ENCODE data around the gene HEBP2. TPM values are rescaled to one million over a fixed set of nuclear protein-coding genes. Genes with fewer than 3 reads are reported as not detected.
A peak's percentile ranks its signal among the peaks of the same experiment; 100 is the strongest.

Gene HEBP2
- total RNA-seq, 3 donors from 2014 or later (not counting 1 experiment from before 2014, with no cell fraction given), result 14.2 to 18.6 (median 15.2) TPM

GRCh38 chr6:138400326-138400725 lies 3.7 kb upstream of the HEBP2 start:
- peaks cover 18% of the 10 kb centered on the region for H3K4me1 ChIP-seq (ENCODE audit: control insufficient read depth, insufficient read depth, low read length)
- no peak for DNase-seq
- H3K9me3 Mint-ChIP-seq, result no peaks in the 10 kb centered on the region

GRCh38 chr6:138401960-138402837 lies 1.8 kb upstream of the HEBP2 start:
- Mint-ChIP-seq H3K27me3 (ENCODE audit: low read depth in 2 of 2) (peaks cover 0 to 4% of the 10 kb centered on the region in 2 donors), H3K36me3 (no peaks in the 10 kb centered on the region), H3K4me3 (peak overlapping the region; percentile 67), H3K4me1 (peaks cover 5 to 14% of the 10 kb centered on the region in 2 donors), H3K9me3 (no peaks in the 10 kb centered on the region), H3K27ac (no peak overlapping the region)
- intact Hi-C loops (cut with micrococcal nuclease), result no loop called here
- no peaks in the 10 kb centered on the region for H3K9me3 ChIP-seq (ENCODE audit: control insufficient read depth, insufficient read depth, low read length)
- TF ChIP-seq CTCF (IDR thresholded peaks at IDR 0.05), result no peak
- no peak for DNase-seq
- H3K27ac ChIP-seq (ENCODE audit: low read length), result no peak overlapping the region
- 98% methylated on average over 14 of the region's 14 CpGs for WGBS (ENCODE audit: insufficient coverage)
- peaks cover 18% of the 10 kb centered on the region for H3K4me1 ChIP-seq (ENCODE audit: control insufficient read depth, insufficient read depth, low read length)
- peaks cover 12% of the 10 kb centered on the region for H3K36me3 ChIP-seq (ENCODE audit: control insufficient read depth, insufficient read depth, low read length)
- no peak for ATAC-seq
- H3K4me3 ChIP-seq (ENCODE audit: low read length), result no peak overlapping the region
- H3K27me3 ChIP-seq (ENCODE audit: control insufficient read depth, insufficient read depth, low read length), result no peaks in the 10 kb centered on the region

More at GRCh38 chr6:138400326-138400725, 3.7 kb upstream of the HEBP2 start:
- no peak overlapping the region for H3K4me3 ChIP-seq (ENCODE audit: low read length)
- TF ChIP-seq CTCF (IDR thresholded peaks at IDR 0.05), result no peak
- no peaks in the 10 kb centered on the region for H3K36me3 ChIP-seq (ENCODE audit: control insufficient read depth, insufficient read depth, low read length)
- H3K36me3 Mint-ChIP-seq, result no peaks in the 10 kb centered on the region
- no peaks in the 10 kb centered on the region for H3K9me3 ChIP-seq (ENCODE audit: control insufficient read depth, insufficient read depth, low read length)
- H3K4me1 Mint-ChIP-seq, result peaks cover 5 to 13% of the 10 kb centered on the region in 2 donors
- H3K4me3 Mint-ChIP-seq, result no peak overlapping the region
- H3K27me3 Mint-ChIP-seq (ENCODE audit: low read depth in 2 of 2), result peaks cover 0 to 10% of the 10 kb centered on the region in 2 donors
- no peak overlapping the region for H3K27ac Mint-ChIP-seq
- no peak overlapping the region for H3K27ac ChIP-seq (ENCODE audit: low read length)
- H3K27me3 ChIP-seq (ENCODE audit: control insufficient read depth, insufficient read depth, low read length), result no peaks in the 10 kb centered on the region
- 95% methylated on average over 3 of the region's 3 CpGs for WGBS (ENCODE audit: insufficient coverage)
- intact Hi-C loops (cut with micrococcal nuclease), result no loop called here
- no peak for ATAC-seq

- H3K27ac Mint-ChIP-seq, result peak overlapping the region in 1 of 2 donors; percentile 26
- no peak for TF ChIP-seq CTCF (IDR thresholded peaks at IDR 0.05)
- intact Hi-C loops (cut with micrococcal nuclease), result no loop called here
- DNase-seq (no peak), ATAC-seq (no peak)
- 99% methylated on average over 7 of the region's 8 CpGs for WGBS (ENCODE audit: insufficient coverage)
- H3K4me3 Mint-ChIP-seq, result peak overlapping the region; percentile 77
- H3K36me3 Mint-ChIP-seq, result no peaks in the 10 kb centered on the region
- Histone ChIP-seq H3K27me3 (ENCODE audit: control insufficient read depth, insufficient read depth, low read length) (no peaks in the 10 kb centered on the region), H3K27ac (ENCODE audit: low read length) (no peak overlapping the region), H3K36me3 (ENCODE audit: control insufficient read depth, insufficient read depth, low read length) (peaks cover 18% of the 10 kb centered on the region), H3K4me1 (ENCODE audit: control insufficient read depth, insufficient read depth, low read length) (peaks cover 18% of the 10 kb centered on the region), H3K4me3 (ENCODE audit: low read length) (no peak overlapping the region), H3K9me3 (ENCODE audit: control insufficient read depth, insufficient read depth, low read length) (no peaks in the 10 kb centered on the region)
- H3K4me1 Mint-ChIP-seq, result peaks cover 5 to 14% of the 10 kb centered on the region in 2 donors
- H3K27me3 Mint-ChIP-seq (ENCODE audit: low read depth in 2 of 2), result peaks cover 0 to 4% of the 10 kb centered on the region in 2 donors
- H3K9me3 Mint-ChIP-seq, result no peaks in the 10 kb centered on the region
Observed at GRCh38 chr6:138402838-138403187, 1.2 kb upstream of the HEBP2 start.
